GM23338 (cell line): ENCODE measurements around the gene CTRB2. TPM values are rescaled to one million over a fixed set of nuclear protein-coding genes. Genes with fewer than 3 reads are reported as not detected.
A peak's percentile ranks its signal among the peaks of the same experiment; 100 is the strongest.

Source experiments
- ATAC-seq: fragments of 200-7000 bp; cut with Tn5 transposase; 3 replicates; pipeline ENCODE4 v1.9.1; 2020
- DNase-seq: peaks from one replicate; pipeline ENCODE4 v3.0.0-alpha.2; 2015; ENCODE audit warnings: low spot score
- H2AFZ ChIP-seq: fragments of 200-600 bp; sonication (generic); 2 replicates; pipeline ENCODE4 v1.8.0; 2016; ENCODE audit warnings: antibody characterized with exemption, mild to moderate bottlenecking, moderate library complexity
- H3F3A ChIP-seq: fragments of 200-600 bp; sonication (generic); replicated peaks from 2 replicates; pipeline ENCODE4 v1.8.0; 2017; ENCODE audit warnings: antibody characterized with exemption, mixed run types, low read depth
- H3K27ac ChIP-seq: fragments of 200-600 bp; sonication (generic); 2 replicates; pipeline ENCODE4 v1.6.1; 2016; ENCODE audit warnings: low read depth
- H3K27me3 ChIP-seq: fragments of 200-600 bp; sonication (generic); 2 replicates; pipeline ENCODE4 v1.8.0; 2016; ENCODE audit warnings: mild to moderate bottlenecking, mixed run types, moderate library complexity; ENCODE audit not compliant: insufficient read depth
- H3K36me3 ChIP-seq: fragments of 200-600 bp; sonication (generic); 2 replicates; pipeline ENCODE4 v1.8.0; 2016; ENCODE audit warnings: mild to moderate bottlenecking; ENCODE audit not compliant: insufficient read depth
- H3K4me1 ChIP-seq: fragments of 200-600 bp; sonication (generic); 2 replicates; pipeline ENCODE4 v1.8.0; 2016; ENCODE audit warnings: mild to moderate bottlenecking, moderate library complexity; ENCODE audit not compliant: insufficient read depth
- H3K4me2 ChIP-seq: fragments of 200-600 bp; sonication (generic); 2 replicates; pipeline ENCODE4 v1.7.1; 2017; ENCODE audit warnings: mixed run types
- H3K4me3 ChIP-seq: fragments of 200-600 bp; sonication (generic); 2 replicates; pipeline ENCODE4 v1.6.1; 2016; ENCODE audit warnings: mixed run types
- H3K79me2 ChIP-seq: fragments of 200-600 bp; sonication (generic); replicated peaks from 2 replicates; pipeline ENCODE4 v1.8.0; 2017; ENCODE audit warnings: mild to moderate bottlenecking; ENCODE audit not compliant: insufficient read depth
- H3K9me2 ChIP-seq: fragments of 200-600 bp; sonication (generic); 2 replicates; pipeline ENCODE4 v1.8.0; 2017; ENCODE audit not compliant: insufficient read depth
- H4K20me1 ChIP-seq: fragments of 200-600 bp; sonication (generic); replicated peaks from 2 replicates; pipeline ENCODE4 v1.8.0; 2017; ENCODE audit warnings: mild to moderate bottlenecking; ENCODE audit not compliant: insufficient read depth
- H3K27ac Mint-ChIP-seq: 2 replicates; pipeline ENCODE4 v1.8.0; 2020; ENCODE audit warnings: inconsistent platforms, mild to moderate bottlenecking, moderate library complexity, mixed read lengths
- H3K27me3 Mint-ChIP-seq: 3 replicates; pipeline ENCODE4 v1.8.0; 2022; ENCODE audit warnings: low read depth, mild to moderate bottlenecking, moderate library complexity, mixed read lengths, inconsistent platforms; ENCODE audit not compliant: insufficient read depth, poor library complexity
- H3K36me3 Mint-ChIP-seq: 3 replicates; pipeline ENCODE4 v1.8.0; 2021; ENCODE audit warnings: low read depth, mild to moderate bottlenecking, inconsistent platforms, moderate library complexity, mixed read lengths
- H3K4me1 Mint-ChIP-seq: 3 replicates; pipeline ENCODE4 v1.8.0; 2020; ENCODE audit warnings: mild to moderate bottlenecking, inconsistent platforms, mixed read lengths
- H3K4me3 Mint-ChIP-seq: 3 replicates; pipeline ENCODE4 v1.8.0; 2021; ENCODE audit warnings: moderate library complexity, mild to moderate bottlenecking, inconsistent platforms, mixed read lengths
- H3K9me3 Mint-ChIP-seq: 3 replicates; pipeline ENCODE4 v1.8.0; 2020; ENCODE audit warnings: moderate library complexity, mild to moderate bottlenecking, inconsistent platforms, mixed read lengths
- CREB1 ChIP-seq: fragments of 250-450 bp; sonication (Bioruptor Pico); IDR thresholded peaks from 2 replicates; pipeline ENCODE4 v1.5.0; 2020; ENCODE audit warnings: low read depth, mild to moderate bottlenecking, moderate library complexity
- CTCF ChIP-seq, 2 experiments: fragments of 200-600 bp in 1 of 2; sonication (generic) in 1 of 2; conservative IDR thresholded peaks; 2 replicates each; pipeline versions ENCODE4 v1.5.1 to v1.6.1; 2016 to 2017; ENCODE audit warnings: antibody characterized with exemption in 2 of 2, low read depth in 2 of 2, mild to moderate bottlenecking in 2 of 2, moderate library complexity in 1 of 2
- ETS1 ChIP-seq: IDR thresholded peaks from 2 replicates; pipeline ENCODE4 v1.6.1; 2016; ENCODE audit warnings: antibody characterized with exemption
- EZH2 ChIP-seq: fragments of 200-600 bp; sonication (generic); IDR thresholded peaks from one replicate; pipeline ENCODE4 v1.8.0; 2017; ENCODE audit warnings: antibody characterized with exemption, mild to moderate bottlenecking, low read depth; ENCODE audit not compliant: unreplicated experiment
- EZH2phosphoT487 ChIP-seq: fragments of 200-600 bp; sonication (generic); IDR thresholded peaks from one replicate; pipeline ENCODE4 v1.8.1; 2018; ENCODE audit warnings: antibody characterized with exemption; ENCODE audit not compliant: unreplicated experiment
- JUNB ChIP-seq: IDR thresholded peaks from one replicate; pipeline ENCODE4 v1.6.1; 2016; ENCODE audit warnings: antibody characterized with exemption; ENCODE audit not compliant: unreplicated experiment
- NANOG ChIP-seq: IDR thresholded peaks from 2 replicates; pipeline ENCODE4 v1.6.1; 2016; ENCODE audit warnings: antibody characterized with exemption, borderline replicate concordance
- POLR2AphosphoS5 ChIP-seq: IDR thresholded peaks from 2 replicates; pipeline ENCODE4 v1.6.1; 2016; ENCODE audit warnings: antibody characterized with exemption, low read depth
- STAT1 ChIP-seq: IDR thresholded peaks from one replicate; pipeline ENCODE4 v1.6.1; 2016; ENCODE audit warnings: antibody characterized with exemption; ENCODE audit not compliant: unreplicated experiment
- ZNF114 ChIP-seq: fragments of 250-450 bp; sonication (Bioruptor Pico); IDR thresholded peaks from 2 replicates; pipeline ENCODE4 v1.5.0; 2020; ENCODE audit warnings: mild to moderate bottlenecking, moderate library complexity
- ZNF331 ChIP-seq: fragments of 250-450 bp; sonication (Bioruptor Pico); IDR thresholded peaks from 2 replicates; pipeline ENCODE4 v1.5.0; 2020; ENCODE audit warnings: low read depth, mild to moderate bottlenecking, moderate library complexity
- ZNF462 ChIP-seq: fragments of 250-450 bp; sonication (Bioruptor Pico); IDR thresholded peaks from 2 replicates; pipeline ENCODE4 v1.5.0; 2020; ENCODE audit warnings: mild to moderate bottlenecking, moderate library complexity
- polyA plus RNA-seq: library from polyadenylated mRNA; unstranded; fragments of >200 nt; fragmentation: Nextera tagmentation; extraction: Ambion mirVana; gene quantifications from 2 replicates; pipeline ENCODE4 v1.2.1, GENCODE V29; 2016
- total RNA-seq: library from RNA; depleted of rRNA; stranded (reverse); fragments of >200 nt; shearing (Covaris generic); gene quantifications from 2 replicates; pipeline ENCODE4 v1.2.3, GENCODE V29; 2014

CTRB2 gene
- total and polyA plus RNA-seq, 2 experiments from 2014 or later, result not detected

- Histone ChIP-seq H3K9me2 (no peaks in the 10 kb centered on the region), H4K20me1 (peaks cover 14% of the 10 kb centered on the region; the same call in 1 of the 2 replicates), H3K36me3 (peaks cover 30% of the 10 kb centered on the region; the same call in 1 of the 2 replicates), H3F3A (peaks cover 23% of the 10 kb centered on the region), H3K27ac (0 out of 2 replicates have a peak overlapping the region, but pooled peaks have one; percentile 76), H3K4me1 (no peaks in the 10 kb centered on the region; the same call in 1 of the 2 replicates), H3K27me3 (no peaks in the 10 kb centered on the region), H3K4me2 (no peak overlapping the region), H3K4me3 (no peak overlapping the region), H3K79me2 (peaks cover 19% of the 10 kb centered on the region), H2AFZ (no peak overlapping the region)
- DNase-seq (no peak), ATAC-seq (no peak)
- Mint-ChIP-seq H3K36me3 (peaks cover 66% of the 10 kb centered on the region), H3K4me1 (peaks cover 4% of the 10 kb centered on the region; the same call in 1 of the 3 replicates), H3K9me3 (no peaks in the 10 kb centered on the region), H3K27ac (no peak overlapping the region), H3K27me3 (peaks cover 20% of the 10 kb centered on the region), H3K4me3 (no peak overlapping the region)
- TF ChIP-seq CREB1 (CRISPR knock-in tag), result no peak
- no peak for TF ChIP-seq ZNF114 (CRISPR knock-in tag)
- TF ChIP-seq STAT1, result no peak
- TF ChIP-seq EZH2, result no peak
- TF ChIP-seq CTCF (conservative IDR thresholded peaks at IDR 0.05; ENCODE audit: low read depth in 2 of 2), result no peak
- TF ChIP-seq POLR2AphosphoS5, result no peak
- TF ChIP-seq JUNB, result no peak
- TF ChIP-seq ETS1, result no peak
- no peak for TF ChIP-seq ZNF462 (CRISPR knock-in tag)
- TF ChIP-seq NANOG, result no peak
- TF ChIP-seq EZH2phosphoT487, result no peak
- TF ChIP-seq ZNF331 (CRISPR knock-in tag), result no peak
Observed at GRCh38 chr16:75233611-75233938, 26.6 kb upstream of the CTRB2 start.
